Activated CD4-positive, alpha-beta memory T cell treated with anti-CD3 and anti-CD28 coated beads for 36 hours (primary cell): Measurements from ENCODE around the gene TBC1D5. TPM values are rescaled to one million over a fixed set of nuclear protein-coding genes. Genes with fewer than 3 reads are reported as not detected.
A peak's percentile ranks its signal among the peaks of the same experiment; 100 is the strongest.
"Not testable (repeated sequence)": the region's sequence is repeated elsewhere in the genome, so short reads cannot be mapped to it uniquely, and the experiment has no call there.

ENCODE experiments used
- CTCF ChIA-PET: fragments of 350-600 bp; sonication (Branson Sonifier 250); formaldehyde crosslinking; loops from one replicate; lab custom pipeline; 2021; ENCODE audit warnings: antibody characterized with exemption, inconsistent platforms; lab: Charles Lee
- POLR2A ChIA-PET: fragments of 350-600 bp; sonication (Branson Sonifier 250); formaldehyde crosslinking; loops from one replicate; lab custom pipeline; 2021; ENCODE audit warnings: antibody characterized with exemption; lab: Charles Lee
- DNase-seq: peaks from one replicate; pipeline ENCODE4 v3.0.0-alpha.2; 2020
- H3K27ac Mint-ChIP-seq: one replicate; pipeline ENCODE4 v1.8.0; 2021; ENCODE audit warnings: mixed read lengths
- H3K27me3 Mint-ChIP-seq: one replicate; pipeline ENCODE4 v1.8.0; 2021; ENCODE audit warnings: mixed read lengths
- H3K36me3 Mint-ChIP-seq: one replicate; pipeline ENCODE4 v1.8.0; 2021; ENCODE audit warnings: mixed read lengths
- H3K4me1 Mint-ChIP-seq: one replicate; pipeline ENCODE4 v1.8.0; 2021; ENCODE audit warnings: low read depth, mixed read lengths
- H3K4me3 Mint-ChIP-seq: one replicate; pipeline ENCODE4 v1.8.0; 2021; ENCODE audit warnings: mild to moderate bottlenecking, mixed read lengths
- H3K9me3 Mint-ChIP-seq: one replicate; pipeline ENCODE4 v1.8.0; 2021; ENCODE audit warnings: mixed read lengths
- intact Hi-C: fragments of 100-400 bp; cut with micrococcal nuclease; formaldehyde crosslinking; loops from one replicate; pipeline ENCODE4 v1.15.1; 2023
- total RNA-seq, 2 experiments: library from RNA; stranded (reverse); gene quantifications; one replicate each; pipeline ENCODE4 v1.2.3, GENCODE V29; 2021

Gene TBC1D5
- total RNA-seq, 2 experiments from 2014 or later: 49.2 to 53.7 TPM

GRCh38 chr3:17735362-17735761 is 7.1 kb downstream of the TBC1D5 start:
- H3K4me3 Mint-ChIP-seq, H3K9me3 Mint-ChIP-seq, DNase-seq, H3K27me3 Mint-ChIP-seq, H3K27ac Mint-ChIP-seq, POLR2A ChIA-PET, intact Hi-C loops: not testable (repeated sequence)
- Mint-ChIP-seq H3K36me3 (peaks cover 17% of the 10 kb centered on the region), H3K4me1 (peaks cover 39% of the 10 kb centered on the region)
- CTCF ChIA-PET: interaction anchor here (0.6 kb wide), 1 partner anchor 84 kb away, joined by 3 read pairs; no protein-coding TSS in a partner anchor

- intact Hi-C loops: no loop called here
- peaks cover 31% of the 10 kb centered on the region for H3K4me1 Mint-ChIP-seq
- peaks cover 23% of the 10 kb centered on the region for H3K36me3 Mint-ChIP-seq
- no peaks in the 10 kb centered on the region for H3K9me3 Mint-ChIP-seq
- no peak overlapping the region for H3K4me3 Mint-ChIP-seq
- ChIA-PET CTCF (no interaction called here), POLR2A (interaction anchor here (0.8 kb wide), 1 partner anchor 9 kb away, joined by 3 read pairs; the partner anchor contains the start of gene TBC1D5)
- DNase-seq: no peak
- H3K27me3 Mint-ChIP-seq: no peaks in the 10 kb centered on the region
- H3K27ac Mint-ChIP-seq: no peak overlapping the region
Observed at GRCh38 chr3:17733768-17734167, 8.7 kb downstream of the TBC1D5 start.

GRCh38 chr3:17733215-17733614 is 9.2 kb downstream of the TBC1D5 start:
- POLR2A ChIA-PET: no interaction called here
- intact Hi-C loops: no loop called here
- H3K9me3 Mint-ChIP-seq: no peaks in the 10 kb centered on the region
- no peak for DNase-seq
- H3K36me3 Mint-ChIP-seq: peaks cover 25% of the 10 kb centered on the region
- H3K27ac Mint-ChIP-seq: peak overlapping the region; percentile 16
- no peaks in the 10 kb centered on the region for H3K27me3 Mint-ChIP-seq
- CTCF ChIA-PET: no interaction called here
- peaks cover 30% of the 10 kb centered on the region for H3K4me1 Mint-ChIP-seq
- no peak overlapping the region for H3K4me3 Mint-ChIP-seq

GRCh38 chr3:17730318-17730967 is 12.0 kb downstream of the TBC1D5 start:
- POLR2A ChIA-PET: no interaction called here
- Mint-ChIP-seq H3K9me3 (no peaks in the 10 kb centered on the region), H3K36me3 (peaks cover 43% of the 10 kb centered on the region), H3K4me3 (no peak overlapping the region), H3K27me3 (no peaks in the 10 kb centered on the region), H3K4me1 (peaks cover 16% of the 10 kb centered on the region), H3K27ac (no peak overlapping the region)
- DNase-seq: no peak
- intact Hi-C loops: no loop called here
- CTCF ChIA-PET: no interaction called here

- Mint-ChIP-seq H3K9me3 (no peaks in the 10 kb centered on the region), H3K4me3 (no peak overlapping the region), H3K4me1 (no peaks in the 10 kb centered on the region), H3K36me3 (peaks cover 34% of the 10 kb centered on the region), H3K27me3 (no peaks in the 10 kb centered on the region), H3K27ac (no peak overlapping the region)
- intact Hi-C loops: no loop called here
- no peak for DNase-seq
- POLR2A ChIA-PET: no interaction called here
- CTCF ChIA-PET: no interaction called here
Observed at GRCh38 chr3:17726313-17726712, 16.1 kb downstream of the TBC1D5 start.

GRCh38 chr3:17725844-17726243 is 16.6 kb downstream of the TBC1D5 start:
- H3K27me3 Mint-ChIP-seq, CTCF ChIA-PET, POLR2A ChIA-PET, H3K9me3 Mint-ChIP-seq, H3K4me1 Mint-ChIP-seq, intact Hi-C loops, H3K27ac Mint-ChIP-seq, H3K4me3 Mint-ChIP-seq, DNase-seq: not testable (repeated sequence)
- peaks cover 33% of the 10 kb centered on the region for H3K36me3 Mint-ChIP-seq

- POLR2A ChIA-PET: no interaction called here
- intact Hi-C loops: no loop called here
- CTCF ChIA-PET: no interaction called here
- no peak overlapping the region for H3K4me3 Mint-ChIP-seq
- no peak overlapping the region for H3K27ac Mint-ChIP-seq
- no peaks in the 10 kb centered on the region for H3K27me3 Mint-ChIP-seq
- H3K4me1 Mint-ChIP-seq: no peaks in the 10 kb centered on the region
- DNase-seq: no peak
- no peaks in the 10 kb centered on the region for H3K9me3 Mint-ChIP-seq
- H3K36me3 Mint-ChIP-seq: peaks cover 29% of the 10 kb centered on the region
Observed at GRCh38 chr3:17724948-17725347, 17.5 kb downstream of the TBC1D5 start.

- Mint-ChIP-seq H3K36me3 (peaks cover 25% of the 10 kb centered on the region), H3K4me3 (no peak overlapping the region), H3K27me3 (no peaks in the 10 kb centered on the region), H3K4me1 (no peaks in the 10 kb centered on the region), H3K9me3 (no peaks in the 10 kb centered on the region), H3K27ac (no peak overlapping the region)
- ChIA-PET CTCF (no interaction called here), POLR2A (no interaction called here)
- intact Hi-C loops: no loop called here
- DNase-seq: no peak
Observed at GRCh38 chr3:17724122-17724521, 18.3 kb downstream of the TBC1D5 start.

GRCh38 chr3:17717411-17717810 is 25.0 kb downstream of the TBC1D5 start:
- ChIA-PET CTCF (no interaction called here), POLR2A (no interaction called here)
- intact Hi-C loops: no loop called here
- H3K4me3 Mint-ChIP-seq: no peak overlapping the region
- H3K27me3 Mint-ChIP-seq: no peaks in the 10 kb centered on the region
- H3K36me3 Mint-ChIP-seq: peaks cover 36% of the 10 kb centered on the region
- peaks cover 2% of the 10 kb centered on the region for H3K4me1 Mint-ChIP-seq
- no peak for DNase-seq
- H3K27ac Mint-ChIP-seq: no peak overlapping the region
- peaks cover 26% of the 10 kb centered on the region for H3K9me3 Mint-ChIP-seq

GRCh38 chr3:17714473-17714872 is 28.0 kb downstream of the TBC1D5 start:
- no peaks in the 10 kb centered on the region for H3K27me3 Mint-ChIP-seq
- H3K36me3 Mint-ChIP-seq: peaks cover 38% of the 10 kb centered on the region
- peaks cover 26% of the 10 kb centered on the region for H3K9me3 Mint-ChIP-seq
- H3K4me1 Mint-ChIP-seq: peaks cover 2% of the 10 kb centered on the region
- intact Hi-C loops: no loop called here
- no peak overlapping the region for H3K27ac Mint-ChIP-seq
- ChIA-PET POLR2A (no interaction called here), CTCF (no interaction called here)
- H3K4me3 Mint-ChIP-seq: no peak overlapping the region
- DNase-seq: no peak

- CTCF ChIA-PET: no interaction called here
Observed at GRCh38 chr3:17709236-17709810, 33.1 kb downstream of the TBC1D5 start.

GRCh38 chr3:17707813-17708543 is 34.5 kb downstream of the TBC1D5 start:
- peaks cover 13% of the 10 kb centered on the region for H3K36me3 Mint-ChIP-seq
- H3K9me3 Mint-ChIP-seq: peaks cover 5% of the 10 kb centered on the region
- ChIA-PET CTCF (no interaction called here), POLR2A (no interaction called here)
- intact Hi-C loops: no loop called here
- H3K27ac Mint-ChIP-seq: no peak overlapping the region
- H3K4me1 Mint-ChIP-seq: peaks cover 10% of the 10 kb centered on the region
- no peaks in the 10 kb centered on the region for H3K27me3 Mint-ChIP-seq
- no peak overlapping the region for H3K4me3 Mint-ChIP-seq
- DNase-seq: no peak

More at GRCh38 chr3:17709236-17709810, 33.1 kb downstream of the TBC1D5 start:
- no peak overlapping the region for H3K27ac Mint-ChIP-seq
- peaks cover 13% of the 10 kb centered on the region for H3K9me3 Mint-ChIP-seq
- POLR2A ChIA-PET: no interaction called here
- intact Hi-C loops: no loop called here
- H3K36me3 Mint-ChIP-seq: peaks cover 22% of the 10 kb centered on the region
- H3K4me3 Mint-ChIP-seq: no peak overlapping the region
- no peaks in the 10 kb centered on the region for H3K27me3 Mint-ChIP-seq
- no peak for DNase-seq
- H3K4me1 Mint-ChIP-seq: peaks cover 10% of the 10 kb centered on the region
